ENCODE data around the gene SNX20.

GRCh38 chr16:50655558-50656055 is 25.5 kb downstream of the SNX20 start:
- TF ChIP-seq SIN3A (IDR thresholded peaks at IDR 0.05; ENCODE audit: borderline replicate concordance, insufficient read depth, low read length) = no peak
- no peak for TF ChIP-seq TAF1 (IDR thresholded peaks at IDR 0.05; ENCODE audit: borderline replicate concordance, insufficient read depth, low read length)
- TF ChIP-seq POLR2AphosphoS5 (IDR thresholded peaks at IDR 0.05; ENCODE audit: low read depth, low read length) = no peak

Measured in PFSK-1 (cell line).